Dermis blood vessel endothelial cell (primary cell): ENCODE data around the gene VTCN1. TPM values are rescaled to one million over a fixed set of nuclear protein-coding genes. Genes with fewer than 3 reads are reported as not detected.

ENCODE experiments used
- DNase-seq: peaks from one replicate; pipeline ENCODE4 v3.0.0; 2010
- total RNA-seq: library from RNA; depleted of rRNA; stranded (reverse); fragments of >200 nt; gene quantifications from 2 replicates; pipeline ENCODE4 v1.2.3, GENCODE V29; 2014

Gene VTCN1
- total RNA-seq, 1 donor from 2014 or later = under 0.01 TPM

- DNase-seq = no peak
Measured at GRCh38 chr1:117208580-117208979, 2.1 kb downstream of the VTCN1 start.

GRCh38 chr1:117205368-117205767, 5.4 kb downstream of the VTCN1 start:
- DNase-seq = no peak

GRCh38 chr1:117201808-117202207, 8.9 kb downstream of the VTCN1 start:
- DNase-seq = no peak

- DNase-seq = no peak
Measured at GRCh38 chr1:117198097-117198496, 12.6 kb downstream of the VTCN1 start.

GRCh38 chr1:117189726-117190125, 21.0 kb downstream of the VTCN1 start:
- no peak for DNase-seq

GRCh38 chr1:117188816-117189437, 21.8 kb downstream of the VTCN1 start:
- no peak for DNase-seq

GRCh38 chr1:117188170-117188815, 22.4 kb downstream of the VTCN1 start:
- no peak for DNase-seq

GRCh38 chr1:117183112-117183511, 27.6 kb downstream of the VTCN1 start:
- DNase-seq = no peak

GRCh38 chr1:117182319-117182718, 28.4 kb downstream of the VTCN1 start:
- DNase-seq = no peak

- no peak for DNase-seq
Measured at GRCh38 chr1:117181630-117182041, 29.1 kb downstream of the VTCN1 start.

GRCh38 chr1:117180147-117180967, 30.4 kb downstream of the VTCN1 start:
- no peak for DNase-seq

- DNase-seq = no peak
Measured at GRCh38 chr1:117179471-117179870, 31.3 kb downstream of the VTCN1 start.

GRCh38 chr1:117178756-117179155, 32.0 kb downstream of the VTCN1 start:
- no peak for DNase-seq

- no peak for DNase-seq
Measured at GRCh38 chr1:117177376-117177775, 33.4 kb downstream of the VTCN1 start.

GRCh38 chr1:117176579-117176978, 34.1 kb downstream of the VTCN1 start:
- no peak for DNase-seq

GRCh38 chr1:117174851-117175250, 35.9 kb downstream of the VTCN1 start:
- no peak for DNase-seq

GRCh38 chr1:117173691-117174090, 37.0 kb downstream of the VTCN1 start:
- DNase-seq = no peak

GRCh38 chr1:117173006-117173405, 37.7 kb downstream of the VTCN1 start:
- no peak for DNase-seq

GRCh38 chr1:117171900-117172511, 38.7 kb downstream of the VTCN1 start:
- DNase-seq = no peak

- DNase-seq = no peak
Measured at GRCh38 chr1:117169871-117170596, 40.7 kb downstream of the VTCN1 start.

GRCh38 chr1:117167402-117167801, 43.3 kb downstream of the VTCN1 start:
- no peak for DNase-seq

- no peak for DNase-seq
Measured at GRCh38 chr1:117166076-117166475, 44.7 kb downstream of the VTCN1 start.

GRCh38 chr1:117164209-117164608, 46.5 kb downstream of the VTCN1 start:
- DNase-seq = peak; percentile 27
